Stimulated activated CD8-positive, alpha-beta memory T cell treated with anti-CD3 and anti-CD28 coated beads, Interleukin-15, amount 100 ng/mL, for 48 hours (primary cell): ENCODE measurements around the gene ARPC1B.
"Not testable (repeated sequence)": the region's sequence is repeated elsewhere in the genome, so short reads cannot be mapped to it uniquely, and the experiment has no call there.

Source experiments
- DNase-seq, 2 donors: peaks; one replicate each; pipeline ENCODE4 v3.0.0-alpha.2; 2020; ENCODE audit warnings: low read depth in 2 of 2

ARPC1B gene

GRCh38 chr7:99374111-99375064, at the start of gene ARPC1B:
Gene ARPC1B (plus strand): TSS chr7:99374730. CDS start chr7:99385715, 10,985 bp downstream.
- peak; percentile 85 to 86 for DNase-seq

- DNase-seq: no peak
These were observed 49.5 kb upstream of the ARPC1B start for GRCh38 chr7:99325001-99325493.

- peak; percentile 86 to 92 for DNase-seq
These were observed 48.7 kb upstream of the ARPC1B start, which contains the start of gene ARPC1A for GRCh38 chr7:99325592-99326407. Gene ARPC1A (plus strand): TSS chr7:99325898. CDS start chr7:99333354, 7,456 bp downstream.

GRCh38 chr7:99326408-99326782, 48.1 kb upstream of the ARPC1B start:
- DNase-seq: no peak

GRCh38 chr7:99330314-99330961, 44.1 kb upstream of the ARPC1B start:
- not testable (repeated sequence) for DNase-seq

DNA sequence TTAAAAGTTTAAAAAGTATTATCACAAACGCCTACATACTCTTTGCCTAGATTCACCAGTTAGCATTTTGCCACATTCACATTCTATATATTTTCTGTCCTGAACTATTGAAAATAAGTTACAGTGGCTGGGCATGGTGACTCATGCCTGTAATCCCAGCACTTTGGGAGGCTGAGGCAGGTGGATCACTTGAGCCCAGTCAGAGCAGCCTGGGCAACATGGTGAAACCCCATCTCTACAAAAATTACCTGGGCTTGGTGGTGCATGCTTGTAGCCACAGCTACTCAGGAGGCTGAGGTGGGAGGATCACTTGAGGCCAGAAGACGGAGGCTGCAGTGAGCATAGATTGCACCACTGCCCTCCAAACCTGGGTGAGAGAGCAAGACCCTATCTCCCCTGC, 43.5 kb upstream of the ARPC1B start:
- no peak for DNase-seq

DNA sequence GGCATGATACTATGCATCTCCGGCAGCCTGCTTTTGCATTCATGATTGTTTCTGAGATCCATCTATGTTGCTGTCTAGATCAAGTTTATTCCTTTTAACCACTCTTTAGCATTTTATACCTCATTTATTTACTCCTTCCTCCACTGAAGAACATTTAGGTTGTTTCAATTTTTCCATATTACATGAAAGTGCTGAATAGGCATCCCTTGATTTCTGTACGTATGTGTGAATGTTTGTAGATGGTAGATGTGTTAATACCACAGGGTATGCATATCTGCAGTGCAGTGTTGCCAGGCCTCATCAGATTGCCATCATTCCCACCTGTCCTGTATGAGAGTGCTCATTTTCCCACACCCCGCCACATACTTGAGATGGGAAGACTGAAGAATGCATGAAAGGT, 34.9 kb upstream of the ARPC1B start:
- DNase-seq: no peak

GRCh38 chr7:99340659-99341058, 33.9 kb upstream of the ARPC1B start:
- no peak for DNase-seq

GRCh38 chr7:99344061-99344647, 30.4 kb upstream of the ARPC1B start:
- no peak for DNase-seq

DNA sequence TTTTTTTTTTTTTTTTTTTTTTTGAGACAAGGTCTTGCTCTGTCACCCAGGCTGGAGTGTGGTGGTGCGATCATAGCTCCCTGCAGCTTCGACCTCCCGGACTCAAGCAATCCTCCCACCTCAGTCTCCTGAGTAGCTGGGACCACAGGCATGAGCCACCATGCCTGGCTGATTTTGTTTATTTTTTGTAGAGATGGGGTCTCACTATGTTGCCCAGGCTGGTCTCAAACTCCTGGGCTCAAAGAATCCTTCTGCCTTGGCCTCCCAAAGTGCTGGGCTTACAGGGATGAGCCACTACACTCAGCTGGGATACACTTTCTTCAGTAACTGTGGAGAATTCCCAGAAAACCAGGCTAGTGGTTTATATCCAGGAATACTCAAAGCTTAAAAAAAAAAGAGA, 23.9 kb upstream of the ARPC1B start:
- not testable (repeated sequence) for DNase-seq

DNA sequence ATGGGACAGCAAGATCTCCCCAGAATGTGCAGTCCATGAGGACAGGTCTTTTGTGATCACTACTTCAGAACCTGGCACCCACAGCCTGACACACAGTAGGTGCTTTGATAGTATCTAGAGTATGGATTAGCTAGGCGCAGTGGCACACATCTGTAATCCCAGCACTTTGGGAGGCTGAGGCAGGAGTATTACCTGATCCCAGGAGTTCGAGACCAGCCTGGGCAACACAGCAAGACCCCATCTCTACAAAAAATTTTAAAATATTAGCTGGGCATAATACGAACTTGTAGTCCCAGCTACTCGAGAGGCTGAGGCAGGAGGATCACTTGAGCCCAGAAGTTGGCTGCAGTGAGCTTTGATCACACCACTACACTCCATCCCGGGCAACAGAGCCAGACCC, 22.3 kb upstream of the ARPC1B start:
- no peak for DNase-seq

- no peak for DNase-seq
These were observed 19.4 kb upstream of the ARPC1B start for GRCh38 chr7:99355098-99355497.

- no peak for DNase-seq
These were observed 16.6 kb upstream of the ARPC1B start for GRCh38 chr7:99357701-99358490.

DNA sequence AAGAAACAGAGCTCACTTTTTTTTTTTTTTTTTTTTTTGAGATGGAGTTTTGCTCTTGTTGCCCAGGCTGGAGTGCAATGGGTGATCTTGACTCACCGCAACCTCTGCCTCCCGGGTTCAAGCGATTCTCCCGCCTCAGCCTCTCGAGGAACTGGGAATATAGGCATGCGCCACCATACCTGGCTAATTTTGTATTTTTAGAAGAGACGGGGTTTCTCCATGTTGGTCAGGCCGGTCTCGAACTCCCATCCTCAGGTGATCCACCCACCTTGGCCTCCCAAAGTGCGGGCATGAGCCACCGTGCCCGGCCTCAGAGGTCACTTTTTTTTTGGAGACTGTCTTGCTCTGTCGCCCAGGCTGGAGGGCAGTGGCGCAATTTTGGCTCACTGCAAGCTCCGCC, 16.0 kb upstream of the ARPC1B start:
- not testable (repeated sequence) for DNase-seq

DNA sequence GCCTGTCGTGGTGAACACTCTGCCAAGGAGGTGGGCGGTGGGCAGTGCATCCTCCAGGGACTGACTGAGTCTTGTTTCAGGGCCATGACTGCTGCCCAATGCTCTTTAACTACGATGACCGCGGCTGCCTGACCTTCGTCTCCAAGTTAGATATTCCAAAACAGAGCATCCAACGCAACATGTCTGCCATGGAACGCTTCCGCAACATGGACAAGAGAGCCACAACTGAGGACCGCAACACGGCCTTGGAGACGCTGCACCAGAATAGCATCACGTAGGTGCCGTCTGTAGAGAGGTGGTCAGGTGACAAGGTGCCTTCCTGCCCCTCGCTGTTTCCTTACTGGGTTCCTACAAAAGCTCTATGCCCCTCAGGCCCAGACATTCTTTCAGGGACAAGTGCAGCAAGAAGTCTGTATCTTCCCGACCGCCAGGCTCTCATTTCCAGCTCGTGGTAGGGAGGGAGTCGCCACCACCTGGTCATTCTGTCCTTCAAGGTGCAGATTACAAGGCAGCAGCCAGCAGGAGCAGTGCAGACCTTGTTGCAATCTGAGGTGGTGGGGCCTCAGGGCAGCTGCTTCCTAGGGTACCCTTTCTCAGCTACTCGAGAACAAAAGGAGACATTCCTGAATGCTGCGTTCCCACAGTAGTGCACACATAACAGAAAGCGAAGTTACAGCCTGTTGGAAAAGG, 14.9 kb upstream of the ARPC1B start:
- no peak for DNase-seq

DNA sequence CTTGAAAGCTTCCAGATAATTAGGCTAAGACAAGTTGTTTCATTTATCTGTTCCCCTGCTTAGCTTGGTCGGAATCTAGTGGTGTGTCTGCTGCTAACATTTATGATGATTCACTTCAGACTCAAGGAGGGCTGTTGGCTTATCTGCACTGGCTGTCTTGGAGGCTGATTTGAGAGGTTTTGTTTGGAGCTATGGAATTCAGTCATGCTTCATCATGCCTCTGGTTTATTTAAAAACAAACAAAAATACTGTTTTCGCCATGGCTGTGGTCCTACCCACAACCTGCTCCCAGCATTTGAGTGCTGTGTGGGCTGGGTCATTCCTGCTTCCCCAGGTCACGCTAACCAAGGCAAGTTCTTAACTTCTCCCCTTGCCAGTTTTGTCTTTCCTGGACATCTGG, 11.7 kb upstream of the ARPC1B start:
- no peak for DNase-seq

GRCh38 chr7:99363286-99363685, 11.2 kb upstream of the ARPC1B start:
- DNase-seq: no peak

GRCh38 chr7:99365318-99366141, 9.0 kb upstream of the ARPC1B start:
- DNase-seq: no peak

- DNase-seq: no peak
These were observed 7.9 kb upstream of the ARPC1B start for GRCh38 chr7:99366646-99367045.
